HL-60 (cell line): ENCODE results near the gene SWAP70.

Source experiments
- CTCF ChIP-seq: IDR thresholded peaks from one replicate; pipeline ENCODE4 v1.5.1; 2011; ENCODE audit warnings: low read length, control low read depth, inconsistent platforms; ENCODE audit not compliant: insufficient read depth
- GABPA ChIP-seq: IDR thresholded peaks from 2 replicates; pipeline ENCODE4 v1.6.1; 2012; ENCODE audit warnings: low read depth
- POLR2AphosphoS5 ChIP-seq: IDR thresholded peaks from 2 replicates; pipeline ENCODE4 v1.6.1; 2012; ENCODE audit warnings: low read depth
- REST ChIP-seq: IDR thresholded peaks from 2 replicates; pipeline ENCODE4 v1.6.1; 2012; ENCODE audit warnings: low read depth; ENCODE audit not compliant: insufficient replicate concordance
- SPI1 ChIP-seq: IDR thresholded peaks from 2 replicates; pipeline ENCODE4 v1.6.1; 2012; ENCODE audit warnings: low read depth, mild to moderate bottlenecking, borderline replicate concordance

GRCh38 chr11:9664276-9665171 lies 647 bp downstream of the SWAP70 start:
- TF ChIP-seq CTCF (no peak), POLR2AphosphoS5 (no peak), REST (no peak), SPI1 (no peak), GABPA (no peak)
